CD8-positive, alpha-beta memory T cell (primary cell): ENCODE data around the gene SH3BP4. TPM values are rescaled to one million over a fixed set of nuclear protein-coding genes. Genes with fewer than 3 reads are reported as not detected.

Experiments
- CTCF ChIA-PET: fragments of 350-600 bp; sonication (Branson Sonifier 250); formaldehyde crosslinking; loops from one replicate; lab custom pipeline; 2021; ENCODE audit warnings: antibody characterized with exemption; lab: Charles Lee
- POLR2A ChIA-PET: fragments of 350-600 bp; sonication (Branson Sonifier 250); formaldehyde crosslinking; loops from one replicate; lab custom pipeline; 2021; ENCODE audit warnings: antibody characterized with exemption; lab: Charles Lee
- DNase-seq, 5 donors: peaks; one replicate each; pipeline versions ENCODE4 v3.0.0 to v3.0.0-alpha.2; 2020 to 2022; ENCODE audit warnings: mixed read lengths in 1 of 5
- H3K27ac ChIP-seq: one replicate; pipeline ENCODE4 v1.7.0; 2013; ENCODE audit warnings: low read depth, mild to moderate bottlenecking, low read length, moderate library complexity
- H3K27me3 ChIP-seq: 2 replicates; pipeline ENCODE4 v1.7.0; 2013; ENCODE audit warnings: low read length, mild to moderate bottlenecking; ENCODE audit not compliant: insufficient read depth, poor library complexity, severe bottlenecking
- H3K36me3 ChIP-seq: 2 replicates; pipeline ENCODE4 v1.7.0; 2013; ENCODE audit warnings: mild to moderate bottlenecking, low read length, moderate library complexity; ENCODE audit not compliant: insufficient read depth
- H3K4me1 ChIP-seq: 2 replicates; pipeline ENCODE4 v1.7.0; 2013; ENCODE audit warnings: mild to moderate bottlenecking, low read length, moderate library complexity; ENCODE audit not compliant: insufficient read depth
- H3K4me3 ChIP-seq: 2 replicates; pipeline ENCODE4 v1.7.0; 2013; ENCODE audit warnings: mild to moderate bottlenecking, low read length
- H3K9me3 ChIP-seq: 2 replicates; pipeline ENCODE4 v1.7.0; 2013; ENCODE audit warnings: mild to moderate bottlenecking, low read length
- H3K27ac Mint-ChIP-seq, 8 donors: one replicate each; pipeline ENCODE4 v1.8.0; 2020 to 2021; ENCODE audit warnings: mixed read lengths in 8 of 8, mild to moderate bottlenecking in 6 of 8, inconsistent platforms in 3 of 8, moderate library complexity in 3 of 8
- H3K27me3 Mint-ChIP-seq, 2 donors: one replicate each; pipeline ENCODE4 v1.8.0; 2020 to 2021; ENCODE audit warnings: mixed read lengths in 2 of 2, mild to moderate bottlenecking in 1 of 2, moderate library complexity in 1 of 2
- H3K36me3 Mint-ChIP-seq, 3 donors: one replicate each; pipeline ENCODE4 v1.8.0; 2020 to 2021; ENCODE audit warnings: mixed read lengths in 3 of 3, inconsistent platforms in 1 of 3, mild to moderate bottlenecking in 1 of 3
- H3K4me1 Mint-ChIP-seq, 3 donors: one replicate each; pipeline ENCODE4 v1.8.0; 2020 to 2021; ENCODE audit warnings: mixed read lengths in 3 of 3, inconsistent platforms in 1 of 3, mild to moderate bottlenecking in 1 of 3
- H3K4me3 Mint-ChIP-seq, 7 donors: one replicate each; pipeline ENCODE4 v1.8.0; 2020 to 2021; ENCODE audit warnings: mixed read lengths in 7 of 7, mild to moderate bottlenecking in 6 of 7, moderate library complexity in 4 of 7, inconsistent platforms in 2 of 7
- H3K9me3 Mint-ChIP-seq, 5 donors: one replicate each; pipeline ENCODE4 v1.8.0; 2020 to 2022; ENCODE audit warnings: mixed read lengths in 5 of 5, mild to moderate bottlenecking in 3 of 5, moderate library complexity in 2 of 5, inconsistent platforms in 1 of 5
- polyA plus RNA-seq: library from polyadenylated mRNA; unstranded; fragments of 300-500 nt; fragmentation: Illumina TruSeq; gene quantifications from one replicate; pipeline ENCODE4 v1.2.3, GENCODE V29; 2021
- total RNA-seq, 2 experiments: library from RNA; stranded (reverse); gene quantifications; one replicate each; pipeline ENCODE4 v1.2.3, GENCODE V29; 2021

Gene SH3BP4
- total and polyA plus RNA-seq, 3 experiments from 2014 or later: 0.18 TPM; not detected in 2

GRCh38 chr2:234966340-234966739 lies 14.5 kb downstream of the SH3BP4 start:
- H3K36me3 Mint-ChIP-seq: no peaks in the 10 kb centered on the region
- H3K27me3 Mint-ChIP-seq: peaks cover 4 to 19% of the 10 kb centered on the region in 2 donors
- Histone ChIP-seq H3K36me3 (no peaks in the 10 kb centered on the region), H3K27me3 (no peaks in the 10 kb centered on the region), H3K27ac (no peak overlapping the region), H3K4me3 (no peak overlapping the region), H3K9me3 (no peaks in the 10 kb centered on the region), H3K4me1 (no peaks in the 10 kb centered on the region)
- H3K27ac Mint-ChIP-seq: no peak overlapping the region
- no peaks in the 10 kb centered on the region for H3K4me1 Mint-ChIP-seq
- no peak overlapping the region for H3K4me3 Mint-ChIP-seq
- H3K9me3 Mint-ChIP-seq: no peaks in the 10 kb centered on the region
- DNase-seq: no peak
- CTCF ChIA-PET: no interaction called here
- POLR2A ChIA-PET: no interaction called here

GRCh38 chr2:234967201-234967869 lies 15.5 kb downstream of the SH3BP4 start:
- no peaks in the 10 kb centered on the region for H3K4me1 Mint-ChIP-seq
- Histone ChIP-seq H3K27ac (no peak overlapping the region), H3K9me3 (no peaks in the 10 kb centered on the region), H3K4me1 (no peaks in the 10 kb centered on the region), H3K27me3 (no peaks in the 10 kb centered on the region), H3K36me3 (no peaks in the 10 kb centered on the region), H3K4me3 (no peak overlapping the region)
- CTCF ChIA-PET: no interaction called here
- DNase-seq: no peak
- no peak overlapping the region for H3K27ac Mint-ChIP-seq
- POLR2A ChIA-PET: no interaction called here
- H3K36me3 Mint-ChIP-seq: no peaks in the 10 kb centered on the region
- H3K9me3 Mint-ChIP-seq: no peaks in the 10 kb centered on the region
- peaks cover 4 to 19% of the 10 kb centered on the region in 2 donors for H3K27me3 Mint-ChIP-seq
- no peak overlapping the region for H3K4me3 Mint-ChIP-seq

- no peaks in the 10 kb centered on the region for H3K4me1 ChIP-seq
- ChIA-PET CTCF (no interaction called here), POLR2A (no interaction called here)
- Mint-ChIP-seq H3K4me3 (no peak overlapping the region), H3K4me1 (no peaks in the 10 kb centered on the region), H3K36me3 (no peaks in the 10 kb centered on the region), H3K27me3 (peaks cover 4 to 19% of the 10 kb centered on the region in 2 donors), H3K9me3 (no peaks in the 10 kb centered on the region), H3K27ac (no peak overlapping the region)
- H3K27ac ChIP-seq: no peak overlapping the region
- no peaks in the 10 kb centered on the region for H3K36me3 ChIP-seq
- no peak overlapping the region for H3K4me3 ChIP-seq
- DNase-seq: no peak
- no peaks in the 10 kb centered on the region for H3K9me3 ChIP-seq
- H3K27me3 ChIP-seq: no peaks in the 10 kb centered on the region
These were observed 16.0 kb downstream of the SH3BP4 start for GRCh38 chr2:234967870-234968208.

GRCh38 chr2:234968631-234969305 lies 17.0 kb downstream of the SH3BP4 start:
- Histone ChIP-seq H3K27ac (no peak overlapping the region), H3K4me3 (no peak overlapping the region), H3K36me3 (no peaks in the 10 kb centered on the region), H3K4me1 (no peaks in the 10 kb centered on the region), H3K27me3 (no peaks in the 10 kb centered on the region), H3K9me3 (no peaks in the 10 kb centered on the region)
- Mint-ChIP-seq H3K27me3 (peaks cover 4 to 21% of the 10 kb centered on the region in 2 donors), H3K36me3 (no peaks in the 10 kb centered on the region), H3K27ac (no peak overlapping the region), H3K9me3 (no peaks in the 10 kb centered on the region), H3K4me1 (no peaks in the 10 kb centered on the region), H3K4me3 (no peak overlapping the region)
- CTCF ChIA-PET: no interaction called here
- POLR2A ChIA-PET: no interaction called here
- no peak for DNase-seq

GRCh38 chr2:234969306-234970098 lies 17.7 kb downstream of the SH3BP4 start:
- H3K27ac ChIP-seq: no peak overlapping the region
- POLR2A ChIA-PET: no interaction called here
- Mint-ChIP-seq H3K27me3 (peaks cover 4 to 19% of the 10 kb centered on the region in 2 donors), H3K27ac (no peak overlapping the region), H3K4me1 (no peaks in the 10 kb centered on the region), H3K9me3 (no peaks in the 10 kb centered on the region), H3K36me3 (no peaks in the 10 kb centered on the region), H3K4me3 (no peak overlapping the region)
- H3K36me3 ChIP-seq: no peaks in the 10 kb centered on the region
- no peaks in the 10 kb centered on the region for H3K4me1 ChIP-seq
- no peak overlapping the region for H3K4me3 ChIP-seq
- CTCF ChIA-PET: no interaction called here
- no peak for DNase-seq
- H3K27me3 ChIP-seq: no peaks in the 10 kb centered on the region
- no peaks in the 10 kb centered on the region for H3K9me3 ChIP-seq

- no peaks in the 10 kb centered on the region for H3K27me3 ChIP-seq
- H3K27ac Mint-ChIP-seq: no peak overlapping the region
- H3K4me1 ChIP-seq: no peaks in the 10 kb centered on the region
- no peak overlapping the region for H3K27ac ChIP-seq
- no peaks in the 10 kb centered on the region for H3K9me3 ChIP-seq
- DNase-seq: no peak
- POLR2A ChIA-PET: no interaction called here
- no peak overlapping the region for H3K4me3 ChIP-seq
- H3K4me1 Mint-ChIP-seq: no peaks in the 10 kb centered on the region
- H3K9me3 Mint-ChIP-seq: no peaks in the 10 kb centered on the region
- H3K36me3 ChIP-seq: no peaks in the 10 kb centered on the region
- no peaks in the 10 kb centered on the region for H3K36me3 Mint-ChIP-seq
- no peak overlapping the region for H3K4me3 Mint-ChIP-seq
- peaks cover 7 to 19% of the 10 kb centered on the region in 2 donors for H3K27me3 Mint-ChIP-seq
- CTCF ChIA-PET: no interaction called here
These were observed 18.3 kb downstream of the SH3BP4 start for GRCh38 chr2:234970099-234970440.

DNA sequence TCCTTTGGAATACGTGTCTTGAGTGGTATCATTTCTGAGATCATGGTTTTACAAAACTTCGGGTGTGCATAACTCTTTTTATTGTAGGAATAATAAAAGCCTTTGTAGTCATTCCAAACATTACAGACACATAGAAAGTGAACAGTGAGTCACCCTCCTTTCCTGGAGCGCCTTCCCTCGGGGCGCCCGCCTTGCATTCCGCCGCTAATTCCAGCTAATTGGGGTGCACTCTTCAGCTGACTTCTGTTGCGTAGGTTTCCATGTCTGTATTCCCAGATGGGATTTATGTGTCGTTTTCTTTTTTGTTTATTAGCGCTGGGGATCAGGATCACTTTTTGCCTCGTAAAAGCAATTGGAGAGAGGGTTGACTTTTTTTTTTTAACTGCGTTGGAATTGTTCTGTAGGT lies 18.7 kb downstream of the SH3BP4 start:
- POLR2A ChIA-PET: no interaction called here
- H3K36me3 ChIP-seq: no peaks in the 10 kb centered on the region

GRCh38 chr2:234971496-234971895 lies 19.7 kb downstream of the SH3BP4 start:
- no peak overlapping the region for H3K4me3 ChIP-seq
- no peaks in the 10 kb centered on the region for H3K9me3 Mint-ChIP-seq
- no peak overlapping the region for H3K27ac Mint-ChIP-seq
- H3K4me1 Mint-ChIP-seq: no peaks in the 10 kb centered on the region
- H3K9me3 ChIP-seq: no peaks in the 10 kb centered on the region
- H3K27me3 Mint-ChIP-seq: peaks cover 7 to 13% of the 10 kb centered on the region in 2 donors
- no peak overlapping the region for H3K27ac ChIP-seq
- no peak overlapping the region for H3K4me3 Mint-ChIP-seq
- H3K27me3 ChIP-seq: no peaks in the 10 kb centered on the region
- no peaks in the 10 kb centered on the region for H3K4me1 ChIP-seq
- no peaks in the 10 kb centered on the region for H3K36me3 Mint-ChIP-seq
- no peaks in the 10 kb centered on the region for H3K36me3 ChIP-seq
- ChIA-PET POLR2A (no interaction called here), CTCF (no interaction called here)
- no peak for DNase-seq

More for the DNA sequence above, 18.7 kb downstream of the SH3BP4 start:
- CTCF ChIA-PET: no interaction called here
- H3K9me3 Mint-ChIP-seq: no peaks in the 10 kb centered on the region
- Histone ChIP-seq H3K27me3 (no peaks in the 10 kb centered on the region), H3K4me3 (no peak overlapping the region), H3K9me3 (no peaks in the 10 kb centered on the region), H3K27ac (no peak overlapping the region), H3K4me1 (no peaks in the 10 kb centered on the region)
- peaks cover 7 to 17% of the 10 kb centered on the region in 2 donors for H3K27me3 Mint-ChIP-seq
- no peak for DNase-seq
- no peak overlapping the region for H3K27ac Mint-ChIP-seq
- H3K36me3 Mint-ChIP-seq: no peaks in the 10 kb centered on the region
- H3K4me1 Mint-ChIP-seq: no peaks in the 10 kb centered on the region
- H3K4me3 Mint-ChIP-seq: no peak overlapping the region
